Measurements from ENCODE around the gene ZNF276.

- TF ChIP-seq, protein P1, sequence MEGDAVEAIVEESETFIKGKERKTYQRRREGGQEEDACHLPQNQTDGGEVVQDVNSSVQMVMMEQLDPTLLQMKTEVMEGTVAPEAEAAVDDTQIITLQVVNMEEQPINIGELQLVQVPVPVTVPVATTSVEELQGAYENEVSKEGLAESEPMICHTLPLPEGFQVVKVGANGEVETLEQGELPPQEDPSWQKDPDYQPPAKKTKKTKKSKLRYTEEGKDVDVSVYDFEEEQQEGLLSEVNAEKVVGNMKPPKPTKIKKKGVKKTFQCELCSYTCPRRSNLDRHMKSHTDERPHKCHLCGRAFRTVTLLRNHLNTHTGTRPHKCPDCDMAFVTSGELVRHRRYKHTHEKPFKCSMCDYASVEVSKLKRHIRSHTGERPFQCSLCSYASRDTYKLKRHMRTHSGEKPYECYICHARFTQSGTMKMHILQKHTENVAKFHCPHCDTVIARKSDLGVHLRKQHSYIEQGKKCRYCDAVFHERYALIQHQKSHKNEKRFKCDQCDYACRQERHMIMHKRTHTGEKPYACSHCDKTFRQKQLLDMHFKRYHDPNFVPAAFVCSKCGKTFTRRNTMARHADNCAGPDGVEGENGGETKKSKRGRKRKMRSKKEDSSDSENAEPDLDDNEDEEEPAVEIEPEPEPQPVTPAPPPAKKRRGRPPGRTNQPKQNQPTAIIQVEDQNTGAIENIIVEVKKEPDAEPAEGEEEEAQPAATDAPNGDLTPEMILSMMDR (IDR thresholded peaks at IDR 0.05), result no peak
- TF ChIP-seq, protein P2, sequence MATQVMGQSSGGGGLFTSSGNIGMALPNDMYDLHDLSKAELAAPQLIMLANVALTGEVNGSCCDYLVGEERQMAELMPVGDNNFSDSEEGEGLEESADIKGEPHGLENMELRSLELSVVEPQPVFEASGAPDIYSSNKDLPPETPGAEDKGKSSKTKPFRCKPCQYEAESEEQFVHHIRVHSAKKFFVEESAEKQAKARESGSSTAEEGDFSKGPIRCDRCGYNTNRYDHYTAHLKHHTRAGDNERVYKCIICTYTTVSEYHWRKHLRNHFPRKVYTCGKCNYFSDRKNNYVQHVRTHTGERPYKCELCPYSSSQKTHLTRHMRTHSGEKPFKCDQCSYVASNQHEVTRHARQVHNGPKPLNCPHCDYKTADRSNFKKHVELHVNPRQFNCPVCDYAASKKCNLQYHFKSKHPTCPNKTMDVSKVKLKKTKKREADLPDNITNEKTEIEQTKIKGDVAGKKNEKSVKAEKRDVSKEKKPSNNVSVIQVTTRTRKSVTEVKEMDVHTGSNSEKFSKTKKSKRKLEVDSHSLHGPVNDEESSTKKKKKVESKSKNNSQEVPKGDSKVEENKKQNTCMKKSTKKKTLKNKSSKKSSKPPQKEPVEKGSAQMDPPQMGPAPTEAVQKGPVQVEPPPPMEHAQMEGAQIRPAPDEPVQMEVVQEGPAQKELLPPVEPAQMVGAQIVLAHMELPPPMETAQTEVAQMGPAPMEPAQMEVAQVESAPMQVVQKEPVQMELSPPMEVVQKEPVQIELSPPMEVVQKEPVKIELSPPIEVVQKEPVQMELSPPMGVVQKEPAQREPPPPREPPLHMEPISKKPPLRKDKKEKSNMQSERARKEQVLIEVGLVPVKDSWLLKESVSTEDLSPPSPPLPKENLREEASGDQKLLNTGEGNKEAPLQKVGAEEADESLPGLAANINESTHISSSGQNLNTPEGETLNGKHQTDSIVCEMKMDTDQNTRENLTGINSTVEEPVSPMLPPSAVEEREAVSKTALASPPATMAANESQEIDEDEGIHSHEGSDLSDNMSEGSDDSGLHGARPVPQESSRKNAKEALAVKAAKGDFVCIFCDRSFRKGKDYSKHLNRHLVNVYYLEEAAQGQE (IDR thresholded peaks at IDR 0.05; ENCODE audit: insufficient read depth in 1 of 2, low read depth in 2 of 2, low read length in 1 of 2), result no peak
- no peak for TF ChIP-seq POLR2AphosphoS5 (IDR thresholded peaks at IDR 0.05; ENCODE audit: low read depth, low read length)
Measured at GRCh38 chr16:89779231-89779908, 58.0 kb downstream of the ZNF276 start.

All from Panc1 (cell line).